T-cell (primary cell): ENCODE data around the gene DDIT4. TPM values are rescaled to one million over a fixed set of nuclear protein-coding genes. Genes with fewer than 3 reads are reported as not detected.
"Not testable (repeated sequence)": the region's sequence is repeated elsewhere in the genome, so short reads cannot be mapped to it uniquely, and the experiment has no call there.

ENCODE experiments used
- ATAC-seq, 4 experiments: fragments of 200-7000 bp in 3 of 4; fragments of 150-1000 bp in 1 of 4; cut with Tn5 transposase; replicated peaks in 1 of 4; 1 replicate in 3 of 4; 2 replicates in 1 of 4; pipeline ENCODE4 v1.10.0; 2021; ENCODE audit warnings: moderate library complexity in 3 of 4, mild to moderate bottlenecking in 2 of 4, moderate number of reproducible peaks in 1 of 4
- CTCF ChIA-PET, 2 donors: fragments of 300-600 bp; sonication (Branson Sonifier 250); formaldehyde crosslinking; loops; one replicate each; lab custom pipeline; 2022; ENCODE audit warnings: antibody characterized with exemption in 2 of 2; lab: Charles Lee
- POLR2A ChIA-PET, 2 donors: fragments of 300-600 bp; sonication (Branson Sonifier 250); formaldehyde crosslinking; loops; one replicate each; lab custom pipeline; 2022; ENCODE audit warnings: antibody characterized with exemption in 2 of 2; lab: Charles Lee
- DNase-seq, 35 experiments: peaks; one replicate each; pipeline versions ENCODE4 v3.0.0 to v3.0.0-alpha.2; 2013 to 2023
- H3K27ac ChIP-seq: one replicate; pipeline ENCODE4 v1.5.1; 2013; ENCODE audit warnings: low read length
- H3K27me3 ChIP-seq, 2 experiments: replicated peaks in 1 of 2; 1 replicate in 1 of 2; 2 replicates in 1 of 2; pipeline versions ENCODE4 v1.6.1 to v1.7.0; 2013; ENCODE audit warnings: low read length in 1 of 2, mixed read lengths in 1 of 2; ENCODE audit not compliant: control insufficient read depth in 2 of 2, insufficient read depth in 2 of 2; ENCODE audit errors: extremely low read depth in 1 of 2
- H3K36me3 ChIP-seq, 2 donors: 1 replicate in 1 of 2; 2 replicates in 1 of 2; pipeline versions ENCODE4 v1.6.1 to v1.7.0; 2013; ENCODE audit warnings: low read length in 1 of 2; ENCODE audit not compliant: control insufficient read depth in 2 of 2, insufficient read depth in 1 of 2; ENCODE audit errors: extremely low read depth in 1 of 2
- H3K4me1 ChIP-seq, 2 experiments: 1 replicate in 1 of 2; 2 replicates in 1 of 2; pipeline versions ENCODE4 v1.6.1 to v1.7.0; 2013; ENCODE audit warnings: low read length in 2 of 2, mixed read lengths in 1 of 2; ENCODE audit not compliant: insufficient read depth in 2 of 2, control insufficient read depth in 1 of 2; ENCODE audit errors: extremely low read depth in 1 of 2
- H3K4me3 ChIP-seq, 2 donors: 1 replicate in 1 of 2; 2 replicates in 1 of 2; pipeline versions ENCODE4 v1.5.1 to v1.7.0; 2013; ENCODE audit warnings: mild to moderate bottlenecking in 2 of 2, low read length in 1 of 2, moderate library complexity in 1 of 2; ENCODE audit not compliant: control insufficient read depth in 1 of 2; ENCODE audit errors: extremely low read depth in 1 of 2
- H3K9me3 ChIP-seq: 2 replicates; pipeline ENCODE4 v1.7.0; 2013
- H3K27ac Mint-ChIP-seq, 2 donors: one replicate each; pipeline ENCODE4 v1.8.0; 2020 to 2021; ENCODE audit warnings: mild to moderate bottlenecking in 2 of 2, mixed read lengths in 2 of 2
- H3K27me3 Mint-ChIP-seq, 2 donors: one replicate each; pipeline ENCODE4 v1.8.0; 2021 to 2022; ENCODE audit warnings: mixed read lengths in 2 of 2
- H3K36me3 Mint-ChIP-seq: one replicate; pipeline ENCODE4 v1.8.0; 2021; ENCODE audit warnings: mixed read lengths
- H3K4me1 Mint-ChIP-seq, 3 donors: one replicate each; pipeline ENCODE4 v1.8.0; 2020 to 2022; ENCODE audit warnings: mixed read lengths in 3 of 3, mild to moderate bottlenecking in 1 of 3
- H3K4me3 Mint-ChIP-seq, 3 donors: one replicate each; pipeline ENCODE4 v1.8.0; 2020 to 2022; ENCODE audit warnings: mild to moderate bottlenecking in 3 of 3, mixed read lengths in 3 of 3, moderate library complexity in 3 of 3
- H3K9me3 Mint-ChIP-seq, 3 donors: one replicate each; pipeline ENCODE4 v1.8.0; 2020 to 2022; ENCODE audit warnings: mixed read lengths in 3 of 3
- WGBS: methylation state at CpG from one replicate; pipeline ENCODE4 v1.1.5; 2013; ENCODE audit warnings: missing lambda C conversion rate; ENCODE audit not compliant: insufficient coverage; 5-methylcytosine and 5-hydroxymethylcytosine counted together
- total RNA-seq, 35 experiments: library from RNA in 6 of 35; stranded (reverse) in 6 of 35; fragments of 120-200 nt in 1 of 35; gene quantifications; one replicate each; pipeline versions ENCODE4 v1.2.1 to v1.2.4 and lab custom pipeline; 2013 to 2026

Gene DDIT4
- total RNA-seq, 5 donors from 2014 or later (not counting 1 experiment from before 2014, with no cell fraction given) = 39.9 to 326 (median 52.1) TPM

GRCh38 chr10:72267819-72268399 lies 5.8 kb upstream of the DDIT4 start:
- Mint-ChIP-seq H3K27ac (peak overlapping the region in 1 of 2 donors; percentile 51), H3K36me3 (no peaks in the 10 kb centered on the region), H3K4me3 (no peak overlapping the region), H3K27me3 (no peaks in the 10 kb centered on the region), H3K9me3 (no peaks in the 10 kb centered on the region), H3K4me1 (peaks cover 31 to 41% (median 38%) of the 10 kb centered on the region in 3 donors)
- ChIA-PET CTCF (no interaction called here), POLR2A (no interaction called here)
- H3K4me1 ChIP-seq = peaks cover 5 to 23% of the 10 kb centered on the region in 2 experiments
- no peak overlapping the region for H3K27ac ChIP-seq
- H3K4me3 ChIP-seq = no peak overlapping the region
- no peak for DNase-seq
- no peaks in the 10 kb centered on the region for H3K9me3 ChIP-seq
- no peaks in the 10 kb centered on the region for H3K27me3 ChIP-seq
- H3K36me3 ChIP-seq = no peaks in the 10 kb centered on the region
- 95% methylated on average over 15 of the region's 15 CpGs for WGBS
- ATAC-seq = no peak

GRCh38 chr10:72268475-72269200 lies 5.1 kb upstream of the DDIT4 start:
- not testable (repeated sequence) for H3K9me3 Mint-ChIP-seq, H3K9me3 ChIP-seq, H3K27me3 ChIP-seq, DNase-seq, H3K27ac ChIP-seq, ATAC-seq, H3K27me3 Mint-ChIP-seq, H3K4me3 ChIP-seq, H3K27ac Mint-ChIP-seq, H3K4me3 Mint-ChIP-seq, H3K36me3 Mint-ChIP-seq, H3K36me3 ChIP-seq
- peaks cover 3 to 23% of the 10 kb centered on the region in 2 experiments for H3K4me1 ChIP-seq
- WGBS = 100% methylated on average over 1 of the region's 5 CpGs
- ChIA-PET POLR2A (interaction anchor here (0.7 to 1.1 kb wide), 2 partner anchors 9 to 11 kb away, joined by 4 to 12 read pairs; no protein-coding TSS in a partner anchor), CTCF (interaction anchor here in 1 of 2 donors (0.7 kb wide), 1 partner anchor 13 kb away, joined by 6 read pairs; no protein-coding TSS in a partner anchor)
- H3K4me1 Mint-ChIP-seq = peaks cover 34 to 39% (median 38%) of the 10 kb centered on the region in 3 donors

GRCh38 chr10:72270607-72271281 lies 3.0 kb upstream of the DDIT4 start:
- peaks cover 6 to 11% of the 10 kb centered on the region in 2 donors for H3K36me3 ChIP-seq
- H3K27ac ChIP-seq = no peak overlapping the region
- ChIA-PET CTCF (interaction anchor here (0.5 to 0.6 kb wide), 2 partner anchors 59 to 68 kb away, joined by 3 read pairs; no protein-coding TSS in a partner anchor), POLR2A (no interaction called here)
- Mint-ChIP-seq H3K27me3 (no peaks in the 10 kb centered on the region), H3K27ac (peak overlapping the region; percentile 13 to 68), H3K4me3 (no peak overlapping the region), H3K4me1 (peaks cover 34 to 37% (median 34%) of the 10 kb centered on the region in 3 donors), H3K9me3 (no peaks in the 10 kb centered on the region), H3K36me3 (peaks cover 8% of the 10 kb centered on the region)
- H3K4me1 ChIP-seq = peaks cover 3 to 30% of the 10 kb centered on the region in 2 experiments
- DNase-seq (no peak), ATAC-seq (no peak)
- H3K9me3 ChIP-seq = no peaks in the 10 kb centered on the region
- 94% methylated on average over 3 of the region's 5 CpGs for WGBS
- no peaks in the 10 kb centered on the region for H3K27me3 ChIP-seq
- no peak overlapping the region for H3K4me3 ChIP-seq

- Histone ChIP-seq H3K27me3 (no peaks in the 10 kb centered on the region), H3K4me3 (peak overlapping the region; percentile 87 to 95), H3K9me3 (no peaks in the 10 kb centered on the region), H3K4me1 (peaks cover 7 to 48% of the 10 kb centered on the region in 2 experiments), H3K36me3 (peaks cover 6 to 17% of the 10 kb centered on the region in 2 donors), H3K27ac (peak overlapping the region; percentile 53)
- peak overlapping the region; percentile 66 to 93 for H3K27ac Mint-ChIP-seq
- peak in 5 of 35 experiments; percentile 19 to 43 (median 30) for DNase-seq
- H3K9me3 Mint-ChIP-seq = no peaks in the 10 kb centered on the region
- H3K4me3 Mint-ChIP-seq = peak overlapping the region; percentile 92 to 99 (median 92)
- H3K36me3 Mint-ChIP-seq = peaks cover 11% of the 10 kb centered on the region
- no peaks in the 10 kb centered on the region for H3K27me3 Mint-ChIP-seq
- POLR2A ChIA-PET = interaction anchor here (0.5 to 3.6 kb wide), 10 partner anchors 12 to 184 kb away, joined by 3 to 18 read pairs (median 4); no protein-coding TSS in a partner anchor
- 35% methylated on average over 10 of the region's 28 CpGs for WGBS
- H3K4me1 Mint-ChIP-seq = peaks cover 45 to 50% (median 50%) of the 10 kb centered on the region in 3 donors
- peak in 1 of 4 experiments; percentile 0 for ATAC-seq
- CTCF ChIA-PET = interaction anchor here in 1 of 2 donors (0.6 to 3.8 kb wide), 8 partner anchors 12 to 224 kb away, joined by 3 to 26 read pairs (median 8); no protein-coding TSS in a partner anchor
Observed at GRCh38 chr10:72272689-72273409, 875 bp upstream of the DDIT4 start.

GRCh38 chr10:72274213-72274729 lies 547 bp downstream of the DDIT4 start:
- Mint-ChIP-seq H3K9me3 (no peaks in the 10 kb centered on the region), H3K27me3 (no peaks in the 10 kb centered on the region), H3K36me3 (peaks cover 11% of the 10 kb centered on the region), H3K27ac (peak overlapping the region; percentile 93), H3K4me1 (peaks cover 43 to 58% (median 50%) of the 10 kb centered on the region in 3 donors), H3K4me3 (peak overlapping the region; percentile 92 to 99 (median 92))
- peaks cover 7 to 48% of the 10 kb centered on the region in 2 experiments for H3K4me1 ChIP-seq
- POLR2A ChIA-PET = interaction anchor here (0.6 to 3.6 kb wide), 12 partner anchors 8 to 821 kb away, joined by 3 to 18 read pairs (median 5); no protein-coding TSS in a partner anchor
- no peaks in the 10 kb centered on the region for H3K9me3 ChIP-seq
- H3K27me3 ChIP-seq = no peaks in the 10 kb centered on the region
- peak overlapping the region; percentile 77 to 87 for H3K4me3 ChIP-seq
- peak; percentile 5 to 15 (median 12) for ATAC-seq
- peak overlapping the region; percentile 88 for H3K27ac ChIP-seq
- 0% methylated on average over 34 of the region's 40 CpGs for WGBS
- CTCF ChIA-PET = interaction anchor here (0.9 to 3.8 kb wide), 17 partner anchors 14 to 226 kb away, joined by 3 to 26 read pairs (median 6); no protein-coding TSS in a partner anchor
- peak in 3 of 35 experiments; percentile 23 to 34 (median 29) for DNase-seq
- peaks cover 6 to 17% of the 10 kb centered on the region in 2 donors for H3K36me3 ChIP-seq
